DMS153 treated with DMSO at 0.1 percent for 48 hours (cell line): ENCODE results near the gene OR4E2.
"Not testable (repeated sequence)": the region's sequence is repeated elsewhere in the genome, so short reads cannot be mapped to it uniquely, and the experiment has no call there.

Experiments
- DNase-seq: peaks from one replicate; lab custom pipeline; 2025; ENCODE audit not compliant: unreplicated experiment; lab: John Stamatoyannopoulos, UW

OR4E2 gene

DNA sequence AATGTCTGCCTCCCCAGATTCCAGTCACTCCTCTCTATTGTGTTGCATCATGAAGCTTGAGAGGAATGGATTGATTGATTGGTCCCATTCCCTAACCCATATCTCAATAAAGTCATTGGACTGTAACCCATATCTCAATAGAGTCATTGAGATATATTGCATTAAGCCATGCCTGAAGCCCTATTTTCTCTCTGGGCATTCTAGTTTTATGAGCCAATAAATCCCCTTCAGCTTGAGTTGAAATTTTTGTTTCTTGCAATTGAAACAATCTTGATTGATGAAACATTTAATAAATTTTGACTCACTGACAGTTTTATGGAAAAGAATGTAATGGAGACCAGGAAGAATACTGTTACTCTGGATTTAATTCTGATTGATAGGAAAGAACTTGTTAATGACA is 40.8 kb downstream of the OR4E2 start:
- DNase-seq, result no peak

DNA sequence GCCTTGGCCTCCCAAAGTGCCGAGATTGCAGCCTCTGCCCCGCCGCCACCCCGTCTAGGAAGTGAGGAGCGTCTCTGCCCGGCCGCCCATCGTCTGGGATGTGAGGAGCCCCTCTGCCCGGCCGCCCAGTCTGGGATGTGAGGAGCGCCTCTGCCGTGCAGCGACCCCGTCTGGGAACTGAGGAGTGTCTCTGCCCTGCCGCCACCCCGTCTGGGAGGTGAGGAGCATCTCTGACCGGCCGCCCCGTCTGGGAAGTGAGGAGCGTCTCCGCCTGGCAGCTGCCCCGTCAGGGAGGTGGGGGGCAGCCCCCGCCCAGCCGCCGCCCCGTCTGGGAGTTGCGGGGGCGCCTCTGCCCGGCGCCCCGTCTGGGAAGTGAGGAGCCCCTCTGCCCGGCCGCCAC is 44.0 kb downstream of the OR4E2 start:
- not testable (repeated sequence) for DNase-seq

DNA sequence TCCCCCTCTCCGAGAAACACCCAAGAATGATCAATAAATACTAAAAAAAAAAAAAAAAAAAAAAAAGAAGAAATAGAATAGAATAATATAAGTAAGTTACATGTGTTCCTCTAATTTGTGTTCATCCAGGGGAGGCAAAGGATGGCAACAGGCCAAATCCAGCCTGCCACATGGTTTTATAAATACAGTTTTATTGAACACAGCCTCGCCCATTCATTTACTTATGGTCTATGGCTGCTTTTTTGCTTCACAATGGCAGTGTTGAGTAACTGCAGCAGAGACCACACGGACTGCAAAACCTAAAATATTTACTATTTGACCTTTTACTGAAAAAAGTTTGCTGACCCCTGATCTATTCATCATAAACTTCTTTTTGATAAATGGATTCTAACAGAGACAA is 44.9 kb downstream of the OR4E2 start:
- not testable (repeated sequence) for DNase-seq

DNA sequence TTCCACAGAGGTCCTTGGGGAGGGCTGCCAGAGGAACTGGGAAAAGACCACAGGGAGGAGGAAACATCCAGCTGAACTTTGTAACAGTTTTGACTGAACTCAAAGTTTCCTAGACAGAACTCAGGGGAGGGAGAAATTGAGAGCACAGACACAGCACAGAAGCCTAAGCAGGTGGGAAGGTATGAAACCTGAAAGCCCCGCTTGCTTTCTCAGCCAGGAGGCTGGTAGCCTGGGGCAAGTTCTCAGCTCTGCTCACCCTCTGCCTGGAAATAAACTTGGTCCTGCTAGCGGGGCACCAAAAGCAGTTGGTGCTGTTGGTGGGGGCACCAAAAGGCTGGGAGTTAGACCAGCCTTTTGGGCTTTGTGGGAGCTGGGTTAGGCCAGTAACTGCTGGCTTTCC is 45.9 kb downstream of the OR4E2 start:
- no peak for DNase-seq

DNA sequence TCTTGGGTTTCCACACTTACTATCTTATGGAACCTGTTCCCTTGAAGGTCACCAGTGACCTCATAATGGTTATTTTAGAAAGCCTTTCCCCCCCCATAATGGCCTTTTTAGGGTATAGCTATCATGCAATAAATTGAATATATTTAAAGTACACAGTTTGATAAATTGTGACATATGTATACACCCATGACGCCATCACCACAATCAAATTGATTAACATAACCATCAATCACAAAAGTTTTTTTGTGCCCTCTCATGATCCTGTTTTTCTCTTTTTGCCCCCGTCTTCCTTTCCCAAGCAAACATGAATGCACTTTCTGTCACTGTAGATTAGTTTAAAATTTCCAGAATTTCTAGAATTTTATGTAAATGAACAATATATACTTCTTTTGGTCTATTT is 48.7 kb downstream of the OR4E2 start:
- DNase-seq, result no peak

DNA sequence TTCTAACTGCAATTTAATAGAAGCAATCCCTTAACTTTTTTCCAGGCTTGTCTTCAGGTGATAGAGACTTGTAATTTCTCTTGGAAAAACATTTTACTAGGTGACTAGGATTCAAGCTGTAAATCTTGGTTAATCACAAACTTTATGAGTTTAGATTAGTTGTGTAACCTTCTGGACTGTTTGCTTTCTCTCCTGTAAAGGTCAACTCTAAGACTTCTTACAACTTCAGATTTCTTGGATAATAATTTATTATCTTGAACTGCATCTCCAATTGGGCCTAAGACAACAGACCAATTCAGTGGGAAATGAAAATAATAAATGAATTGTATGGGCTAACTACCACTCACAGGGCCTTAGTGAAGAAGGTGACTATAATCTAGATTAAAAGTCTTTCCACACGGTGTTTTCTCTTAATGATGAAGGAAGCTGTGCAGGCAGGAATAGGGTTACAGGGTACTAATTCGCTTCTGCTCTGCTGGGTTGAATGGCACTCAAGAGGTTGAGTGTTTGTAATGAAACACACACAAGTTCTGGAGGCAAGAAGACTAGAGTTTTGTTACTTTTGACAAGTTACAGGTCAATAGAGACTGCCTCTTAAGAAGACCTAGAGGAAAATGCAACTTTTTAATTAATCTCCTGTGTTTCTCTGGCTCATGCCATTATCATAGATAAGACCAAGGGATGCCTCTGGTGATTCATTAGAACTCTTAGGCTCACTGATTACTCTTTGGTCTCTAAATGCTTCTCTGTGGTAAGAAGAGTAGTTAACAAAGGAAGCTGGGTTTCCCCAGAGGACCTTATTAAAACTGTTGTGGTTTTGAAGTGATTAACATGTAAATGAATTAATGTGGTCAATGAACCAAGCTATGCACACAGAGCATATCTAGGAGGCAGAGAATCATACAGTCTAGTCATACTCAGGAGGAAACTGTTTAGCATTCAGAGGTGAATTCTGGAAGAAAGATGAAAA is 50.0 kb downstream of the OR4E2 start:
- DNase-seq, result no peak

DNA sequence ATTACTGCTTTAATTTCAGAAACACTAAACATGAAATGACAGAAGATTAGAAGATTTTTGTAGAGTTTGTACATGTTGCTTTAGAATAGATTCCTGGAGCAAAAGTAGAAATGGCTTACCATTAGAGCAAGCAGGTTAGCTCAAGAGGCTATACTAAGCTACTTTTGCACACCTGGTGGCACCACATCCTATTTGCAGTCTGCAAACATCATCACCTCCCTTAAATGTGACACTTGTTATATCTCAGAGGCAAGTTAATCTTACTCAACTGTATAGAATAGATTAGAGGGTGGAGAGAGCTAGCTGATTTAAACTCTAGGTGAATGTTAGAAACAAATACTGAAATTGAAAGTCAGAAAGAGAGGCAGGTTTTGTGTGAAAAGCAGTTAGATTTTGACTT is 50.7 kb downstream of the OR4E2 start:
- DNase-seq, result peak; percentile 17

DNA sequence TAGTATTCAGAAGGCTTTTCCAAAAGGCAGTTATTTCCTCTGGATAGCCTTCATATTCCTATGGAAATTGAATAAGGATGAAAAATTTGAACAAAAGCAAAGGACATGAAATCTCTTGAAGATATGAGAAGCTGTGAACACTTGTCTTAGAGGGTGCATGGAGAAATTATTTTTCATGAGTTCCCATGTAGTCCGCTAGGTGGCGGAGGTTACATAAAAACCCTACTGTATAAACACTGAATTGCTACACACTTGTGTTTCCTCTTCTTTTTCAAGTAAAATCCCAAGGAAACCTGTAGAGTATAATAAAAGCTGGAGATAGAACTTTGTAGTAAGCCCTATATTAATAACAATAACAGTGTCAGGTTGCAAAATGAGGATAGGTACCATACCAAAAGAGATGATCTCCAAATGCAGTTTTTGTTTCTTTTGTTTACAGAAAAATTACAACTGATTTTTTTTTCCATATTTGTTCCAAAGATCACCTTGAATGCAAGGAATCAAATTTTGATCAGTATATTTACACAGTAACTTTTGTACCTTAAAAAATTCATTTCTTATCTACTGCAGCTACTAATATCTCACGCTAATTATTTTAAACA is 57.8 kb downstream of the OR4E2 start:
- DNase-seq, result peak; percentile 27

DNA sequence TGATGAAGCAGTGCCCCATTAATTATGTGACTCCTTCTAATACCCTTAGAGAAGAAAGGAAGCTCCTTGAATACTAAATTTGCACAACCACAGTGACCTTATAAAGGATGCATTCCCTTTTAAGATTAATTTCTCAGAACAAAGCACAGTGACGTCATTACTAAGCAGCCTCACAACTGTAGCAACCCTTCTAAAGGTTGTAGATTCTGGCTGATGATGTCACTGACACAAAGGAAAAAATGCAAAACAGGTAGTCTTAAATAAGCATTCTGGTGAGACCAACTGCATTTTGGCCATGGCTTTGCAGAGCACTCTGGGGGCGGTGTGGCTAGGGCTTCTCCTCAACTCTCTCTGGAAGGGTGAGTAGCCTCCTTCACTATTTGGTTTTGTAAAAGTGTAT is 58.4 kb downstream of the OR4E2 start:
- no peak for DNase-seq

DNA sequence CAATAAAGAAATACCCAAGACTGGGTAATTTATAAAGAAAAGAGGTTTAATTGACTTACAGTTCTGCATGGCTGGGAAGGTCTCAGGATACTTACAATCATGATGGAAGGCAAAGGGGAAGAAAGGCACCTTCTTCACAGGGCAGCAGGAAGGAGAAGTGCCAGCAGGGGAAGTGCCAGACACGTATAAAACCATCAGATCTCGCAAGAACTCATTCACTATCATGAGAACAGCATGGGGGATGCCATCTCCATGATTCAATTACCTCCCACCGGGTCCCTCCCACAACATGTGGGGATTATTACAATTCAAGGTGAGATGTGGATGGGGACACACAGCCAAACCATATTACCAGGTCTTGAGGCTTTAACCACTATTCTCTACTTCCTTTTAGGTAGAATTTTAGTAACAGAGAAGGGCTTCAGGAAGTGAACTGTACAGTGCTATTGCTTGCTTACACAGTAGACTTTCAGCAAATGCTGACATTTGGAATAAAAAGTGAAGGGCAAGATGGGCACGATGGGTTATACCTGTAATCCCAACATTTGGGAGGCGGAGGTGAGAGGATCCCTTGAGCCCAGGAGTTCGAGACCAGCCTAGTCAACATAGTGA is 60.8 kb downstream of the OR4E2 start:
- DNase-seq, result no peak
